Renal cortical epithelial cell (primary cell): ENCODE measurements around the gene OR51A7. TPM values are rescaled to one million over a fixed set of nuclear protein-coding genes. Genes with fewer than 3 reads are reported as not detected.
A peak's percentile ranks its signal among the peaks of the same experiment; 100 is the strongest.
"Not testable (repeated sequence)": the region's sequence is repeated elsewhere in the genome, so short reads cannot be mapped to it uniquely, and the experiment has no call there.

Experiments used
- DNase-seq: peaks from one replicate; pipeline ENCODE4 v3.0.0-alpha.2; 2011; ENCODE audit warnings: low read depth
- total RNA-seq: library from RNA; depleted of rRNA; stranded (reverse); fragments of >200 nt; gene quantifications from 2 replicates; pipeline ENCODE4 v1.2.3, GENCODE V29; 2014

OR51A7 gene
- total RNA-seq = not detected in 2 replicates

- no peak for DNase-seq
Measured at GRCh38 chr11:4903484-4903883, at the start of gene OR51A7. TSS of gene OR51A7 (plus strand) at chr11:4903783. CDS start at chr11:4907370, 3,587 bp downstream.

- not testable (repeated sequence) for DNase-seq
Measured at GRCh38 chr11:4854286-4854685, 49.3 kb upstream of the OR51A7 start.

GRCh38 chr11:4862447-4863236 is 40.9 kb upstream of the OR51A7 start:
- DNase-seq = no peak

- no peak for DNase-seq
Measured at GRCh38 chr11:4863876-4864275, 39.7 kb upstream of the OR51A7 start.

- DNase-seq = peak; percentile 11
Measured at GRCh38 chr11:4865855-4866254, 37.7 kb upstream of the OR51A7 start.

- no peak for DNase-seq
Measured at GRCh38 chr11:4881188-4881587, 22.4 kb upstream of the OR51A7 start.

GRCh38 chr11:4881860-4882500 is 21.6 kb upstream of the OR51A7 start, which contains the start of gene OR51T1:
TSS of gene OR51T1 (plus strand) at chr11:4881900. CDS start at chr11:4881900, 0 bp downstream.
- peak; percentile 5 for DNase-seq

- DNase-seq = no peak
Measured at GRCh38 chr11:4882543-4882942, 21.0 kb upstream of the OR51A7 start.

- no peak for DNase-seq
Measured at GRCh38 chr11:4884361-4884760, 19.2 kb upstream of the OR51A7 start.

GRCh38 chr11:4886186-4886585 is 17.4 kb upstream of the OR51A7 start:
- DNase-seq = no peak

- DNase-seq = no peak
Measured at GRCh38 chr11:4887591-4887990, 16.0 kb upstream of the OR51A7 start.

GRCh38 chr11:4890279-4890678 is 13.3 kb upstream of the OR51A7 start:
- DNase-seq = no peak

- DNase-seq = peak; percentile 87
Measured at GRCh38 chr11:4891996-4892640, 11.5 kb upstream of the OR51A7 start.

GRCh38 chr11:4916581-4916980 is 13.0 kb downstream of the OR51A7 start:
- peak; percentile 73 for DNase-seq

GRCh38 chr11:4919250-4919649 is 15.7 kb downstream of the OR51A7 start, which contains the start of gene OR51G2:
TSS of gene OR51G2 (minus strand) at chr11:4919350. CDS start at chr11:4915663, 3,687 bp downstream.
- DNase-seq = no peak

GRCh38 chr11:4921796-4922195 is 18.2 kb downstream of the OR51A7 start:
- peak; percentile 48 for DNase-seq

GRCh38 chr11:4922304-4922703 is 18.7 kb downstream of the OR51A7 start:
- no peak for DNase-seq

GRCh38 chr11:4924239-4924638 is 20.7 kb downstream of the OR51A7 start, which contains the start of gene OR51G1:
TSS of gene OR51G1 (minus strand) at chr11:4924339. CDS start at chr11:4924339, 0 bp downstream.
- DNase-seq = no peak

- peak; percentile 8 for DNase-seq
Measured at GRCh38 chr11:4926608-4927007, 23.0 kb downstream of the OR51A7 start.

GRCh38 chr11:4932751-4933150 is 29.2 kb downstream of the OR51A7 start:
- DNase-seq = no peak

GRCh38 chr11:4936745-4937144 is 33.2 kb downstream of the OR51A7 start:
- no peak for DNase-seq

GRCh38 chr11:4947505-4947904 is 43.9 kb downstream of the OR51A7 start, which contains the start of gene OR51A4:
TSS of gene OR51A4 (minus strand) at chr11:4947605. CDS start at chr11:4947100, 505 bp downstream.
- no peak for DNase-seq
